CD4-positive, alpha-beta T cell treated with Interleukin-4 for 1 hour (primary cell): ENCODE measurements around the gene MLN.

Experiments used
- DNase-seq, 2 donors: peaks; one replicate each; pipeline ENCODE4 v3.0.0-alpha.2; 2020 to 2022

Gene MLN

GRCh38 chr6:33788694-33789549, 14.9 kb downstream of the MLN start, which contains the start of gene LEMD2:
Gene LEMD2, minus strand, starts transcription at chr6:33789130. Its CDS starts 14 bp downstream, at chr6:33789116.
- peak; percentile 92 to 93 for DNase-seq

GRCh38 chr6:33787954-33788693, 15.7 kb downstream of the MLN start:
- DNase-seq = peak; percentile 64 to 68

DNA sequence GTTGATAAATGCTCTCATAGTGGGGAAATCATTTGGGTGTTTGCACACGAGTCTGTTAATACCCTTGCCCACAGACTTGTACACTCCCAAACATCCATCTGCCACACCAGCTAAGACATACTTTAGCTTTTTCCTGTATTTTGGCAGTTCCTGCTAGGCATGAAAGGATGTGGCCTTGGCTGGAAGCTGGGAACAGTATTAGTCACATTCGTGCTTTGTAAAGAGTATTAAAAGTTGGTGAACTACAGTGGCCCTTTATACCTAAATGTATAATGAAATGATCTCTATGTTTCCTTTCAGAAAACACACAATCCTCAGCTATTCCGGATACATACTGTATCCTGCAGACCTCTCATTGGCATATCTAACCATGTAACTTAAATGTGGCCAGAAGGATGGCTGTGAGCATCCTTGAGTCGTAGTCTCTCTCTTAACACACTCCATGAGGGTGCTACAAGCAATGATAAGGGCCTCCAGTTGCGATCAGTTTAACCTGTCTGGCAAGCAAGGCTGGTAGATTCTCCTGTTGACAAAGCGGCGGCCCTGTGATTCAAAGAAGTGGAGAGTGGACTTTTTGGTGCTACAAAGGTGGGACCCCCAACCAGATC, 16.4 kb downstream of the MLN start:
- no peak for DNase-seq

- DNase-seq = no peak
These were observed 17.1 kb downstream of the MLN start for GRCh38 chr6:33786736-33787135.

DNA sequence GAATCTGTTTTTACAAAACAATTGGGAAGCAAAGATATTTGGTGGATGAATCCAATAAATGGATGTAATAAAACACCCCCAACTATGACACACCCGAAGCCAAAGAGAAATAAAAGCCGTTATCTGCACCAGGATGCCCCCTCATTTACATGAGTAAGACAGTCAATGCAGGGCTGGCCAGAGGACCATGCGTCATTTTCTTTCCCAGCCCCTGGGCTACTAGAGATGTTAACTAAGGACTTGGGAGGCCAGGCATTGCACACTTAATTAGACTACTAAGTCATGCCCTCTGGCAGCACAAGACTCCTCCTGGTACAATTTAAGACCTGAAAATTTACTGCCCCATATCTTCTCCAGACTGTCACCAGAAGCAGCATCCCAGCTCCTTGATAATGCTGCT, 18.0 kb downstream of the MLN start:
- no peak for DNase-seq

- no peak for DNase-seq
These were observed 19.0 kb downstream of the MLN start for GRCh38 chr6:33784787-33785186.

- no peak for DNase-seq
These were observed 19.9 kb downstream of the MLN start for GRCh38 chr6:33783781-33784520.

- DNase-seq = no peak
These were observed 21.2 kb downstream of the MLN start for GRCh38 chr6:33782561-33782960.

GRCh38 chr6:33781131-33781975, 22.4 kb downstream of the MLN start:
- DNase-seq = no peak

DNA sequence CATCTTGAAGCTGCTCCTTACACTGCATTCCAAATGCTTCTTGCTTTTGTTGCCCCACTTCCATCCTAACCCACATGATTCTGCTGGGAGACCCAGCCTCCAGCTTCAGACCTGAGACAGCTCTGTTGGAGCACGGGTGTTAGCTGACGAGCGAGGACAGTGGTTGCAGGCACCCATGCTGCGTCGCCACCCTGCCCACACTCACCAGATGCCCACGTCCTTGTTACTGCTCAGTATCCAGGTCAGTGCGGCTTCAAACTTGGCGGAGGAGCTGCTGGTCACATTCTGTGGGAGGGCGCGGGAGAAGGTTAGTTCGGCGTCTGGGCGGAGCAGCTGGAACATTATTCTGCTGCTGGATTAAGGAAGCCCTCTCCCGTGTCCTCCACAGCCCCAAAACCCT, 23.9 kb downstream of the MLN start:
- DNase-seq = no peak

DNA sequence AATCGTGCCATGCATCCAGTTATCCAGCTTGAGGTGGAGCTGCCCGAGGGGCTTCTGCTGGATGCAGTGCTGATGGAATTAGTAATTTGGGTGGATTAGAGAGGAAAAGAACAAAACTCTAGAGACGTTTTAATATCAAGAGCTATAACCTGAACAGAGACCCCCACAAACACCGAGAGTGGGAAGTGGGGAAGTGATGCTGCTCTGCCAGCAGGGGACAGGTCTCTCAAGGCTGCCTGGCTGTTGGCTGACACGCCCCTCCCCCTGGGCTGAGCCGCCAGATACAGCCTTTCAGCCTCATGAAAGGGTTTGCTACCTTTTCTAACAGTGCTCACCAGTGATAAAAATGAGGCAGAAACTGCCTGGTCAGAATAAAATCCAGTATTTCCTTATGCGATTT, 24.5 kb downstream of the MLN start:
- DNase-seq = no peak

GRCh38 chr6:33778444-33779121, 25.2 kb downstream of the MLN start:
- DNase-seq = no peak

DNA sequence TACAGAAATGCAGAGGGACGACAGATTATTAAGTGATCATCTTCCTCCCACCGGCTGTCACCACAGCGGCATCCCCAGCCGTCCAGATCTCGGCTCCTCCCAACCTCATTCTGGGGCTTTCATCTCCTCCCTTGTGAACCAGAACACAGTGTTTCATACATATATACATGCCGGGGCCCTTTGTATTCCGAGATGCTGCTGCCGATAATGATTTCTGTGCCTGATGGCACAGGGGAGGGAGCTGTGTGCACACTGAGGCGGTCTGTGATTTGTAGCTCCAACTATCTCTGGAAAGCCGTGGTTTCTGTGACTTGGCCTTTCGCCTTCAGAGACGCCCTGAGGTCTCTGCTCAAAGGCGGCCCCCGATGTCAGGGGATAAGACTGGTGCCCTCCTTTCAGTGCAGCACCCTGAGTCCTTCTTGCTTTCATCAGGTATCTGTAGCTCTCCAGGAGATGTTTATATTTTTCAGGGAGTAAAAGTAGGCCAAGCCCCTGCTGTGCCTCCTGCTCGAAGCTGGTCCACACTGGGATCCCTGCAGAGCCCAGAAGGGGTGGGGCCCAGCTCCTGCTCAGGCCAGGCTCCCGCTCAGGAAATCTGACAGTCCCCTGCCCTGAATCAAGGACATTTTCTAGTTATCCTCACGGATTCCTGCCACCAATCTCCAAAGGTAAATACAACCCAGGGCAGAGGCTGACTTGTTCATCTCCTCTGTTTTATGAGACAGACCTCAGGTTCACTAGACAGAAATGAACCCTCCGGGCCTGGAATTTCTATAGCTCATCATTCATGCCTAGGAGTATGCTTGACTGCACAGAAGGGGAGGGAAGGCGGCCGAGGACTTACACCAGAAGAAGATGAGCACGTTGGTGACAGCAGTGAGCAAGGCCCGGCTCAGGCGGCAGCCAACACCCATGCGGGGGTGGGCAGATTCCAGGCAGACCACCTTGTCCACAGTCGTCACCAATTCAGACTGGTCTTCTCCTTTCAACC, 26.1 kb downstream of the MLN start:
- no peak for DNase-seq

DNA sequence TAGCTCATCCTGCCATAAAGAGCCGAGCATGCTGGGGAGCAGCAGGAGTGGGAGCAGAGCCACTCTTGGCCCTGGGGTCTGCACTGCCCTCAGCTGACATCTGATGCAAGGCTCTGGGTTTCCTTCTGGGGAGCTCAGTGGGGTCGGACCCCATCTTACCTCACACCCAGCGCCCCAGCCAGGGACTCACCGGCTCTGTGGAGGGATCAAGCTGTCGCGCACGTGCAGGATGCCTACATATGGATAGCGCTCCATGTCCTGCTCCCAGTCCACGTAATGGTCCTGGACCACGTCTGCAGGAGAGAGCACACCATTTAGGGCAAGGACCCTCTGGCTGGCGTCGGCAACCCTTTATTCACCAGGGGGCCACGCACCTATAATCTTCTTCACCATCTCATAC, 27.0 kb downstream of the MLN start:
- no peak for DNase-seq

DNA sequence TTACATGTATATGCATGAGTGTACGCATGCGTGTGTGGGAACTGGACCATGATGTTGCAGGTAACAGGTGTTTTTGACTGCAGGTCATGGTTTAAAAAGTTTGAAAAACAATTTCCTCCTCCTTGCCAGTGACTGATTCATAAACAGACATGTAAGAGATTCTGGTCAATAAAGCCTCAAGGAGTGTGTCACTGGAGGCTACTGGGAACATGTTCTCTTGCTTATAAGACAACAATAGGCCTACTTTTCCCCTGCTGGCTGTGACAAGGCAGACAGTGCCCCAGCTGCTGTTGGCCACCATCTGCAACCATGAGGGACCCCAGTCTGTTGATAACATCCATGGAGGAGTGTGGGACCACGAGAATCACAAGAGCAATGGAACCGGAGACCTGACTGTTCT, 27.6 kb downstream of the MLN start:
- no peak for DNase-seq

- DNase-seq = no peak
These were observed 29.0 kb downstream of the MLN start for GRCh38 chr6:33774774-33775173.

DNA sequence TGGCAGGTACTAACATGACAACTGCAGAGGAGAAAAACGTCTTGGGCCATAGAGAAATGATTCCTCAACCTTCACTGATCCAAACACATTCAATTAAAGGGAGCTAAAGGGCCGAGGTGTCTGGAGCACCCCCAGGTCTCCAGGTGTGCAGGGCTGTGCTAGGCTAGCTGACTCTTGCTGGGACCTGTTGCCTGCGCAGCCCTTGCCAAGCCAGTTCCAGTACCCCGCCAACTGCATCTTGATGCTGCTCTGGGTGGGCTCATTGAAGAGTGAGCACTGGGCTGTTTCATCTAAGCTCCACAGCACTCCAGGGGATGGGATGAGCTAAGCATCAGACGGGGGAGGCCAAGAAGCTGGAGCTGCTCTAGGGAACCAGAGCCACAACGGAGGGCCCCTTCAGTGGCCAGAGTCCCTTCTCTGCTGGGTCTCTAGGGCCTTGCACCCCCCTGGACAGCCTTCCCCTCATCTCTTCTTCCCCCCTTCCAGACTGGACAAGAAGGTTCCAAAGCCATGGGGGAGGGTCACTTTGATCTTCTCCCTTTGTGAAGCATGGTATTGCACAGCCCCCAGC, 30.8 kb downstream of the MLN start:
- DNase-seq = no peak

DNA sequence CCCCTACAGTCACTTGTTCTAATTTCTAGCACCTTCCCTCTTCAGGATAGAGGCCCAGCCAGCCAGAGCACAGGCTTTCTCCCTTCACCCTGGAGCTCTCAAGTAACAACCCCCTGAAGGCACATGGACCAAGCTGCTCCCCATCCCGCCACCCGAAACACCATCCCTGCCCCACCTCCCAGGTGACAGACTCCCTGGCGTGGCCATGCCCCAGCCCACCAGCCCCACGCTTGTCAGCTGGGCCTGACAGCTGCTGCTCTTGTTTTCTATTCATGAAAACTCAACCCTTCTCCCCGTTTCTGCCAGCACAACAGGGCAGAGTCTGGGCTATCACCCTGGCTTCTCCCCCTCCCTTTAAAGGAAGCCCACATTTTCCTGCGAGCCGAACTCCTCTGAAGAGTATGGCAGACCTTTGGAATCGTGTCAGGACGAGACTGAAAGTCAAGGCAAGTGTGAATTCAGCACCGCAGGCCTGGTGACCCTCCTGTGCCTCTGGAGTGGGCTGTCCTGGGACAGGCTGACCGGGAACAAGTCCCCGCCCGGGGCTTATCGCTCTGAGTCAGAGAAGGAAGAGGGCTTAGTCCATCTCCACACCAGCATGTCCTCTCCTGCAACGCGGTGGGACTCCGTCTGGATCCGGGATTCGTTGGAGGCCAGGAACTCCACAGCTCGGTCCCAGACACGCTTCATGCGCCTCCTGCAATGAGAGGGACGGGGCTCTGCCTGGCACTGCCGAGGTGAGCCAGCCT, 31.5 kb downstream of the MLN start:
- no peak for DNase-seq
